Cardiac fibroblast (primary cell): ENCODE measurements around the gene ADAMTSL5.
A peak's percentile ranks its signal among the peaks of the same experiment; 100 is the strongest.

Source experiments
- DNase-seq, 2 donors: peaks; one replicate each; pipeline versions ENCODE4 v3.0.0 to v3.0.0-alpha.2; 2010; ENCODE audit warnings: low read depth in 2 of 2
- H3K4me3 ChIP-seq, 2 donors: replicated peaks in 1 of 2; 1 replicate in 1 of 2; 2 replicates in 1 of 2; pipeline ENCODE4 v1.5.1; 2011; ENCODE audit warnings: low read depth in 2 of 2, low read length in 2 of 2, mild to moderate bottlenecking in 2 of 2, moderate library complexity in 1 of 2
- CTCF ChIP-seq: IDR thresholded peaks from one replicate; pipeline ENCODE4 v1.5.1; 2011; ENCODE audit warnings: low read depth, mild to moderate bottlenecking, low read length, inconsistent platforms

Gene ADAMTSL5

GRCh38 chr19:1466018-1466460 is 46.8 kb downstream of the ADAMTSL5 start:
- TF ChIP-seq CTCF: no peak
- no peak for DNase-seq

GRCh38 chr19:1465191-1466016 is 47.4 kb downstream of the ADAMTSL5 start:
- no peak overlapping the region for H3K4me3 ChIP-seq
- DNase-seq: peak; percentile 51 to 59
- peak; percentile 49 for TF ChIP-seq CTCF

More at GRCh38 chr19:1466018-1466460, 46.8 kb downstream of the ADAMTSL5 start:
- H3K4me3 ChIP-seq: no peak overlapping the region

GRCh38 chr19:1461862-1462261 is 51.0 kb downstream of the ADAMTSL5 start:
- no peak overlapping the region for H3K4me3 ChIP-seq
- DNase-seq: no peak
- TF ChIP-seq CTCF: no peak

- no peak overlapping the region for H3K4me3 ChIP-seq
- no peak for DNase-seq
- no peak for TF ChIP-seq CTCF
Observed at GRCh38 chr19:1460033-1460995, 52.5 kb downstream of the ADAMTSL5 start.

GRCh38 chr19:1459479-1459878 is 53.3 kb downstream of the ADAMTSL5 start:
- TF ChIP-seq CTCF: no peak
- H3K4me3 ChIP-seq: no peak overlapping the region
- no peak for DNase-seq

- TF ChIP-seq CTCF: no peak
- no peak overlapping the region for H3K4me3 ChIP-seq
- no peak for DNase-seq
Observed at GRCh38 chr19:1457892-1458291, 54.9 kb downstream of the ADAMTSL5 start.
